Measurements from ENCODE around the gene HAO2. TPM values are rescaled to one million over a fixed set of nuclear protein-coding genes. Genes with fewer than 3 reads are reported as not detected.

HAO2 gene
- total and polyA plus RNA-seq, 10 donors, result 0.10 to 0.25 (median 0.12) TPM; not detected in 7

DNA sequence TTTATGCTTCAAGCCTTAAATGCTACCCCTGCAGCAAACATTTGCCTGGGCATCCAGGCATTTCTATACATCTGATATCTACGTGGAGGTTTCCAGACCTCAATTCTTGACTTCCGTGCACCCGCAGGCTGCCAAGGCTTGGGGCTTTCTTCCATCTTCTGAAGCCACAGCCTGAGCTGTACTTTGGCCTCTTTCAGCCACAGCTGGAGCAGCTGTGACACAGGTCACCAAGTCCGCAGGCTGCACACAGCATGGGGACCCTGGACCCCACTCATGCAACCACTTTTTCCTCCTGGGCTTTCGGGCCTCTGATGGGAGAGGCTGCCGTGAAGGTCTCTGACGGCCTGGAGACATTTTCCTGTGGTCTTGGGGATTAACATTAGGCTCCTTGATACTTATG, 5.4 kb upstream of the HAO2 start:
- intact Hi-C loops (cut with DNase I; ENCODE audit: low total_unique reads), result loop anchor here (10.0 kb wide), 1 partner anchor 78 kb away; no protein-coding TSS in a partner anchor
- H3K27me3 ChIP-seq (replicated peaks in 1 of 7), result peaks cover 0 to 9% (median 0%) of the 10 kb centered on the region in 7 donors
- WGBS, 5 donors, result 84 to 90% (median 89%) methylated on average over 7 of the region's 7 CpGs
- H3K4me1 ChIP-seq, result no peaks in the 10 kb centered on the region
- TF ChIP-seq, protein P1, sequence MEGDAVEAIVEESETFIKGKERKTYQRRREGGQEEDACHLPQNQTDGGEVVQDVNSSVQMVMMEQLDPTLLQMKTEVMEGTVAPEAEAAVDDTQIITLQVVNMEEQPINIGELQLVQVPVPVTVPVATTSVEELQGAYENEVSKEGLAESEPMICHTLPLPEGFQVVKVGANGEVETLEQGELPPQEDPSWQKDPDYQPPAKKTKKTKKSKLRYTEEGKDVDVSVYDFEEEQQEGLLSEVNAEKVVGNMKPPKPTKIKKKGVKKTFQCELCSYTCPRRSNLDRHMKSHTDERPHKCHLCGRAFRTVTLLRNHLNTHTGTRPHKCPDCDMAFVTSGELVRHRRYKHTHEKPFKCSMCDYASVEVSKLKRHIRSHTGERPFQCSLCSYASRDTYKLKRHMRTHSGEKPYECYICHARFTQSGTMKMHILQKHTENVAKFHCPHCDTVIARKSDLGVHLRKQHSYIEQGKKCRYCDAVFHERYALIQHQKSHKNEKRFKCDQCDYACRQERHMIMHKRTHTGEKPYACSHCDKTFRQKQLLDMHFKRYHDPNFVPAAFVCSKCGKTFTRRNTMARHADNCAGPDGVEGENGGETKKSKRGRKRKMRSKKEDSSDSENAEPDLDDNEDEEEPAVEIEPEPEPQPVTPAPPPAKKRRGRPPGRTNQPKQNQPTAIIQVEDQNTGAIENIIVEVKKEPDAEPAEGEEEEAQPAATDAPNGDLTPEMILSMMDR (IDR thresholded peaks at IDR 0.05 in 8 of 11, conservative IDR thresholded peaks at IDR 0.05 in 3 of 11), result no peak
- TF ChIP-seq POLR2AphosphoS5 (IDR thresholded peaks at IDR 0.05) (no peak), POLR2A (IDR thresholded peaks at IDR 0.05) (no peak)
- H3K36me3 ChIP-seq, result no peaks in the 10 kb centered on the region
- H3K4me3 ChIP-seq, result no peak overlapping the region
- H3K9me3 ChIP-seq, result no peaks in the 10 kb centered on the region
- H3K27ac ChIP-seq, result no peak overlapping the region
- no peak for DNase-seq

DNA sequence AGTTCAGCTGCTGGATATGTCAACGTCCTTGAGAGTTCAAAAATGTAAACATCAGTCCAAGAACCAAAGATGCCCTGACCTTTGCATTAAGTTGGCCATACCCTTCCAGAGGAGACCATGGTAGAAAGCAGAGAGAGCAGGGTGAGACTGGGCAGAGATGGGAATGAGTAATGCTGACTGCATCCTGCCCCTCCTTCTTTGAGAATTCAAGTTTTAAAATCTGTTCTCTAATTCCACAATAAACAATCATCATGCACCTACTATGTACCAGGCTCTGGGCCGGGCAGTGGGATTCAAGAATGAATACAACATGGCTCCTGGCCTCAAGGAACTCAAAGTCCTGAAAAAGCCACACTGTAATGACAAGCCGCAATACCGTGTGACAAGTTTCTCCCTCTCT, 3.9 kb upstream of the HAO2 start:
- TF ChIP-seq POLR2AphosphoS5 (IDR thresholded peaks at IDR 0.05) (no peak), POLR2A (IDR thresholded peaks at IDR 0.05) (no peak)
- TF ChIP-seq, protein P1 (IDR thresholded peaks at IDR 0.05 in 8 of 11, conservative IDR thresholded peaks at IDR 0.05 in 3 of 11), result no peak
- no peak overlapping the region for H3K4me3 ChIP-seq
- peaks cover 0 to 9% (median 0%) of the 10 kb centered on the region in 7 donors for H3K27me3 ChIP-seq (replicated peaks in 1 of 7)
- no peaks in the 10 kb centered on the region for H3K9me3 ChIP-seq
- intact Hi-C loops (cut with DNase I; ENCODE audit: low total_unique reads), result loop anchor here (10.0 kb wide), 1 partner anchor 80 kb away; no protein-coding TSS in a partner anchor
- DNase-seq, result no peak
- no peaks in the 10 kb centered on the region for H3K4me1 ChIP-seq
- WGBS, 5 donors, result 69 to 84% (median 81%) methylated on average over 4 of the region's 4 CpGs
- no peak overlapping the region for H3K27ac ChIP-seq
- no peaks in the 10 kb centered on the region for H3K36me3 ChIP-seq

DNA sequence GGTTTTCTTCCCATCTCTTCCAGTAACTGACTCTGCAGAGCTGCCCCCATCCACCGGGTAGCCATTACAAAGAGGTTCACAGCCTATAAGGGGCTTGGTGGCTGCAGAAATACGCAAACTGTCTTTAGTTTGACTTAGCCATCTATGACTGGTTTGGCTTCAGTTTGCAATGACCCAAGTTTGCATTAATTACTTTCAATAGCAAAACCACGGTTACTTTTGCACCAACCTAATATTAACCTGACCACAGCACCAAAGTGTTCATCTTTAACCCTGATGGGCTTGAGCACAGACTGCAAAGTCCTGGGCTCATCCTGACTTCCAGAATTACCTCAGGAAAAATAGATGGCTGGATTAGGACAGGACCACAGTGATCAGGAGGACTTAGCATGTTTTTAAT, 2.2 kb upstream of the HAO2 start:
- H3K27me3 ChIP-seq (replicated peaks in 1 of 7), result peaks cover 0 to 9% (median 0%) of the 10 kb centered on the region in 7 donors
- intact Hi-C loops (cut with DNase I; ENCODE audit: low total_unique reads), result loop anchor here (10.0 kb wide), 1 partner anchor 82 kb away; no protein-coding TSS in a partner anchor
- WGBS, 5 donors, result 75 to 86% (median 82%) methylated on average over 3 of the region's 3 CpGs
- DNase-seq, result no peak
- TF ChIP-seq, protein P1 (IDR thresholded peaks at IDR 0.05 in 8 of 11, conservative IDR thresholded peaks at IDR 0.05 in 3 of 11), result no peak
- TF ChIP-seq POLR2A (IDR thresholded peaks at IDR 0.05) (no peak), POLR2AphosphoS5 (IDR thresholded peaks at IDR 0.05) (no peak)
- no peaks in the 10 kb centered on the region for H3K4me1 ChIP-seq
- H3K27ac ChIP-seq, result no peak overlapping the region
- no peak overlapping the region for H3K4me3 ChIP-seq
- H3K9me3 ChIP-seq, result no peaks in the 10 kb centered on the region
- no peaks in the 10 kb centered on the region for H3K36me3 ChIP-seq

DNA sequence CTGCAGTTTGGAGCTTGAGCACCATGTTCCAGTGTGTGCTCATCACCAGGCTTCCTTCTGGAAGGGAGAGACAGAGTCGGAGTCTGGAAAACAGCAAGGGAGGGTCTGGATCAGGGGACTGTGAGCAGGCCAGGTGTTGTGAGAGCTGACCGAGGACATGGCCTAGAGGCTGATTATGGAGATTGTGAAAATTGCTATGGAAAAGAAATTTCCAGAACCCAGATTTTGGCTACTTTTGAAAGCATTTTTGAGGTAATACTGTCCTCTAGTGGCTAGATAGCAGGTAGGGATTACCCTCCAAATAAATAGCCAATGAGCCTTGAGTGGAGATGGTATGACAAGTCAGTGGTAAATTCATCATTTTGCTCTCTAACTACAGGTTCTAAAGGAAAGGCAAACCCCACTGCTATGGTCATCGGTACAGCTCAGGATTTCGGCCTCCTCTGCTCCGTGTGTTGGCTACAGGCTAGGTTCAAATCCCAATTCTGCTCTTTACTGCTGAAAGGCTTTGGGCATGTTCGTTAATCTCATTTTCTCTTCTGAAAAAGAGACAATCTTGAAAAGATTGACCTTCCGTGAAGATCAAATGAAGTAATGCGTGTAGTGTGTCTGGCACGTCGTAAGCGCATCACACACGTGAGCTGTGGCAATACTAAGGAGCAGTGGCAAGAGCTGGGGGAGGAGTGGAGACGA, 1.0 kb upstream of the HAO2 start:
- intact Hi-C loops (cut with DNase I; ENCODE audit: low total_unique reads), result loop anchor here (10.0 kb wide), 1 partner anchor 83 kb away; no protein-coding TSS in a partner anchor
- Histone ChIP-seq H3K4me1 (no peaks in the 10 kb centered on the region), H3K4me3 (no peak overlapping the region), H3K36me3 (no peaks in the 10 kb centered on the region), H3K27me3 (replicated peaks in 1 of 7) (peaks cover 0 to 16% (median 0%) of the 10 kb centered on the region in 7 donors), H3K9me3 (no peaks in the 10 kb centered on the region), H3K27ac (no peak overlapping the region)
- TF ChIP-seq POLR2A (IDR thresholded peaks at IDR 0.05), result no peak
- TF ChIP-seq, protein P1 (IDR thresholded peaks at IDR 0.05 in 8 of 11, conservative IDR thresholded peaks at IDR 0.05 in 3 of 11), result peak in 9 of 11 experiments; percentile 41 to 76 (median 62)
- WGBS, 5 donors, result 73 to 77% (median 75%) methylated on average over 13 of the region's 13 CpGs
- DNase-seq, result no peak
